Smooth muscle cell (in vitro differentiated cells): ENCODE results near the gene KRTAP10-5. TPM values are rescaled to one million over a fixed set of nuclear protein-coding genes. Genes with fewer than 3 reads are reported as not detected.

Experiments used
- DNase-seq: peaks from one replicate; lab custom pipeline; 2025; ENCODE audit not compliant: unreplicated experiment; lab: John Stamatoyannopoulos, UW
- H2AFZ ChIP-seq: fragments of 200-600 bp; sonication (generic); 2 replicates; pipeline ENCODE4 v1.6.0; 2016; ENCODE audit warnings: antibody characterized with exemption, low read depth, mild to moderate bottlenecking
- H3F3A ChIP-seq: fragments of 200-600 bp; sonication (generic); 2 replicates; pipeline ENCODE4 v1.6.0; 2017; ENCODE audit warnings: antibody characterized with exemption, low read depth
- H3K27ac ChIP-seq: fragments of 200-600 bp; sonication (generic); 2 replicates; pipeline ENCODE4 v1.5.1; 2016; ENCODE audit warnings: low read depth, mild to moderate bottlenecking
- H3K27me3 ChIP-seq: fragments of 200-600 bp; sonication (generic); 2 replicates; pipeline ENCODE4 v1.6.1; 2016; ENCODE audit warnings: low read depth, mild to moderate bottlenecking
- H3K36me3 ChIP-seq: fragments of 200-600 bp; sonication (generic); 2 replicates; pipeline ENCODE4 v1.5.1; 2016; ENCODE audit warnings: low read depth
- H3K4me1 ChIP-seq: fragments of 200-600 bp; sonication (generic); 2 replicates; pipeline ENCODE4 v1.5.1; 2016; ENCODE audit warnings: low read depth
- H3K4me2 ChIP-seq: fragments of 200-600 bp; sonication (generic); 2 replicates; pipeline ENCODE4 v1.6.0; 2016; ENCODE audit warnings: mild to moderate bottlenecking
- H3K4me3 ChIP-seq: fragments of 200-600 bp; sonication (generic); 2 replicates; pipeline ENCODE4 v1.5.1; 2016; ENCODE audit warnings: mild to moderate bottlenecking
- H3K79me2 ChIP-seq: fragments of 200-600 bp; sonication (generic); 2 replicates; pipeline ENCODE4 v1.6.0; 2016; ENCODE audit warnings: low read depth, mild to moderate bottlenecking
- H3K9ac ChIP-seq: fragments of 200-600 bp; sonication (generic); 2 replicates; pipeline ENCODE4 v1.6.0; 2016; ENCODE audit warnings: low read depth
- H3K9me3 ChIP-seq: fragments of 200-600 bp; sonication (generic); replicated peaks from 2 replicates; pipeline ENCODE4 v1.5.1; 2016; ENCODE audit warnings: low read depth
- H4K20me1 ChIP-seq: fragments of 200-600 bp; sonication (generic); 2 replicates; pipeline ENCODE4 v1.6.0; 2016; ENCODE audit warnings: low read depth
- WGBS: methylation state at CpG from one replicate; pipeline ENCODE4 v1.1.7; 2016; ENCODE audit warnings: low lambda C conversion rate; 5-methylcytosine and 5-hydroxymethylcytosine counted together
- polyA plus RNA-seq: library from polyadenylated mRNA; unstranded; fragments of >200 nt; fragmentation: Nextera tagmentation; extraction: Ambion mirVana; gene quantifications from 2 replicates; pipeline ENCODE4 v1.2.1, GENCODE V29; 2016
- total RNA-seq: library from RNA; depleted of rRNA; stranded (reverse); fragments of >200 nt; gene quantifications from 2 replicates; pipeline ENCODE4 v1.2.3, GENCODE V29; 2014
- TF ChIP-seq, protein P1 (sequence below): fragments of 200-600 bp; sonication (generic); IDR thresholded peaks from 2 replicates; pipeline ENCODE4 v1.5.1; 2017; ENCODE audit warnings: borderline replicate concordance, mild to moderate bottlenecking, antibody characterized with exemption; ENCODE audit not compliant: insufficient read depth, poor library complexity, severe bottlenecking

KRTAP10-5 gene
- total and polyA plus RNA-seq, 2 experiments from 2014 or later: not detected

DNA sequence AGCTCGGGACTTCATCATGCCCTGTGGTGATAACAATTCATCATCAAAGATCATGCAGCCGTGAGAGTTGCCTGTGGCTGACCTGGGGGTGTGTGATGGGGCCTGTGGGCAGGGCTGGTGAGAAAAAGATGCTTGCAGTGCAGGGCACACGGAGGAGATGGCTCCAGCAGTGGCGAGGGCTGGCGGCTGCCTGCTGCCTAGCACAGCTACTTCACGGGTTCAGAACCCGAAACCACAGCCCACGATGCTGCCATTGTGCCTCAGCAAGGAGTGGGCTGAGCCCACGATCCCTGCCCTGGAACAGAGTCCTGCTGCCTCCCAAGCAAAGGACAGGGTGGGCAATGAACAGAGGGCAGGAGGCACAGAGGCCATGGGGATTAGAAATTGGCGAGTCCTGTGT lies 45.9 kb upstream of the KRTAP10-5 start:
- WGBS: 93% methylated on average over 10 of the region's 10 CpGs
- Histone ChIP-seq H3K4me2 (no peak overlapping the region), H3K4me3 (no peak overlapping the region), H3K4me1 (no peaks in the 10 kb centered on the region), H2AFZ (no peak overlapping the region), H3K9me3 (no peaks in the 10 kb centered on the region), H3K9ac (no peak overlapping the region), H3K36me3 (no peaks in the 10 kb centered on the region), H3F3A (no peaks in the 10 kb centered on the region), H3K27ac (no peak overlapping the region), H3K27me3 (no peaks in the 10 kb centered on the region), H3K79me2 (no peaks in the 10 kb centered on the region), H4K20me1 (no peaks in the 10 kb centered on the region)
- TF ChIP-seq, protein P1, sequence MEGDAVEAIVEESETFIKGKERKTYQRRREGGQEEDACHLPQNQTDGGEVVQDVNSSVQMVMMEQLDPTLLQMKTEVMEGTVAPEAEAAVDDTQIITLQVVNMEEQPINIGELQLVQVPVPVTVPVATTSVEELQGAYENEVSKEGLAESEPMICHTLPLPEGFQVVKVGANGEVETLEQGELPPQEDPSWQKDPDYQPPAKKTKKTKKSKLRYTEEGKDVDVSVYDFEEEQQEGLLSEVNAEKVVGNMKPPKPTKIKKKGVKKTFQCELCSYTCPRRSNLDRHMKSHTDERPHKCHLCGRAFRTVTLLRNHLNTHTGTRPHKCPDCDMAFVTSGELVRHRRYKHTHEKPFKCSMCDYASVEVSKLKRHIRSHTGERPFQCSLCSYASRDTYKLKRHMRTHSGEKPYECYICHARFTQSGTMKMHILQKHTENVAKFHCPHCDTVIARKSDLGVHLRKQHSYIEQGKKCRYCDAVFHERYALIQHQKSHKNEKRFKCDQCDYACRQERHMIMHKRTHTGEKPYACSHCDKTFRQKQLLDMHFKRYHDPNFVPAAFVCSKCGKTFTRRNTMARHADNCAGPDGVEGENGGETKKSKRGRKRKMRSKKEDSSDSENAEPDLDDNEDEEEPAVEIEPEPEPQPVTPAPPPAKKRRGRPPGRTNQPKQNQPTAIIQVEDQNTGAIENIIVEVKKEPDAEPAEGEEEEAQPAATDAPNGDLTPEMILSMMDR: no peak
- DNase-seq: no peak

DNA sequence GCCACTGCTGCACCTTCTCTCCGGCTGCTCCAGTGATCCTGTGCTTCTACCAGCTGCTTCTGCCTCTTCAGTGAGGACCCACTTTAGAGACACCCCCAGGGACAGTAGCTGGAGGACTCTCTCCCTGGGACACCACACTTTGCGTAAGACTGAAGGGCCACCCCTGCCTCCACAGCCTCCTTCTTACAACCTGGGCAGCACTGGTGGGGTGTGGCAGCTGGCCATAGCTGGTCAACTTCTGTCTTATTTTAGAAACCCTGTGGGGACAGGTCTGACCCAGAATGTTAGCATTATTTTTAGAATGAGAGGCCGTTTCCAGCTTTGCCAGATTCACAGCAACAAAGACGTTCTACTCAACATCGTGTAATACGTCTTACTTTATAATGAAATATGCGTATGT lies 45.4 kb upstream of the KRTAP10-5 start:
- H3K9ac ChIP-seq: no peak overlapping the region
- H2AFZ ChIP-seq: no peak overlapping the region
- no peaks in the 10 kb centered on the region for H3K9me3 ChIP-seq
- H3K4me2 ChIP-seq: no peak overlapping the region
- no peaks in the 10 kb centered on the region for H3K79me2 ChIP-seq
- H3F3A ChIP-seq: no peaks in the 10 kb centered on the region
- H4K20me1 ChIP-seq: no peaks in the 10 kb centered on the region
- DNase-seq: no peak
- no peak overlapping the region for H3K4me3 ChIP-seq
- TF ChIP-seq, protein P1: no peak
- H3K27ac ChIP-seq: no peak overlapping the region
- H3K36me3 ChIP-seq: no peaks in the 10 kb centered on the region
- WGBS: 98% methylated on average over 7 of the region's 7 CpGs
- H3K4me1 ChIP-seq: no peaks in the 10 kb centered on the region
- H3K27me3 ChIP-seq: no peaks in the 10 kb centered on the region

DNA sequence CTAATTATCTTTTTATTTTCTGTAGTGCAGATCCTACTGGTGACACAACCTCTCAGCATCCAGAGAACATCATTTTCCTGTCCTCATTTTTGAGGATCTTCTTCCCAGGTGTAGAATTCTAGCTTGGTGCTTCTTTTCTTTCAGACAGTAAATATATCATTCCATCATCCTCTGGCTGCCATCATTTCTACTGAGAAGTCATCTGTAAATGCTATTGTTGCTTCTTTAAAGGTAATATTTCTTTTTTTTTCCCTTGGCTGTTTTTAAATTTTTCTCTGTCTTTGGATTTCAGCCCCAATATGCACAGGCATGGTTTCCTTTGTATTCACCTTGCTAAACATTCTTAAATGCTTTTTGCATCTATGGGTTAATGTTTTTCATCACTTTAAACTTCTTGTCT lies 43.2 kb upstream of the KRTAP10-5 start:
- TF ChIP-seq, protein P1: no peak
- no peak for DNase-seq
- Histone ChIP-seq H3K4me1 (no peaks in the 10 kb centered on the region), H2AFZ (no peak overlapping the region), H3K27ac (no peak overlapping the region), H3K4me3 (no peak overlapping the region), H3F3A (no peaks in the 10 kb centered on the region), H3K9ac (no peak overlapping the region), H3K27me3 (no peaks in the 10 kb centered on the region), H3K36me3 (no peaks in the 10 kb centered on the region), H3K79me2 (no peaks in the 10 kb centered on the region), H3K4me2 (no peak overlapping the region), H3K9me3 (no peaks in the 10 kb centered on the region), H4K20me1 (no peaks in the 10 kb centered on the region)

DNA sequence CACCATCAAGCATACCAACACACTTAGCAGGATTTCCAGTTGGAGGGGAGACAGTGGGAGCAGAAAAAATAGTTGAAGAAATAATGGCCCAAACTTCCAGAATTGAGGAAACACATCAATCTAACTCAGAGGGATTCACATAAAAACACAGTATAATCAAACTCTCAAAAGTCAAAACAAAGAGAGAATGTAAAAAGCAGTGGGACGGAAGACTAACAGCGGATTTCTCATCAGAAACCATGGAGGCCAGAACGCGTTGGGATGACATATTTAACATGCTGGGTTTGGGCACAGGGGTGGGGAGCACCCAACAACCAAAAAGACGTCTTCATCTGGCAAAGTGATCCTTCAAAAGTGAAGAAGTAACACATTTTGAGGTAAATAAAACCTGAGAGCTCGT lies 39.5 kb upstream of the KRTAP10-5 start:
- H3K79me2 ChIP-seq: no peaks in the 10 kb centered on the region
- TF ChIP-seq, protein P1: no peak
- H3K9me3 ChIP-seq: no peaks in the 10 kb centered on the region
- no peak overlapping the region for H3K4me2 ChIP-seq
- DNase-seq: no peak
- H3K27me3 ChIP-seq: no peaks in the 10 kb centered on the region
- no peak overlapping the region for H2AFZ ChIP-seq
- no peaks in the 10 kb centered on the region for H3K4me1 ChIP-seq
- H3K9ac ChIP-seq: no peak overlapping the region
- H3F3A ChIP-seq: no peaks in the 10 kb centered on the region
- H3K27ac ChIP-seq: no peak overlapping the region
- no peak overlapping the region for H3K4me3 ChIP-seq
- H3K36me3 ChIP-seq: no peaks in the 10 kb centered on the region
- H4K20me1 ChIP-seq: no peaks in the 10 kb centered on the region
- WGBS: 87% methylated on average over 6 of the region's 6 CpGs
